A673 (cell line): ENCODE measurements around the gene FAM174B.

Source experiments
- CTCF ChIP-seq: fragments of 300-800, 200-600 bp; sonication (generic); conservative IDR thresholded peaks from 2 replicates; pipeline ENCODE4 v1.5.1; 2017; ENCODE audit warnings: low read depth, mild to moderate bottlenecking, antibody characterized with exemption, low read length, moderate library complexity, mixed read lengths
- EZH2 ChIP-seq: fragments of 200-600 bp; sonication (generic); IDR thresholded peaks from 2 replicates; pipeline ENCODE4 v1.6.1; 2017; ENCODE audit warnings: borderline replicate concordance, low read depth, mild to moderate bottlenecking, mixed read lengths, antibody characterized with exemption, low read length; ENCODE audit not compliant: poor library complexity, severe bottlenecking

GRCh38 chr15:92624401-92624991 is 31.1 kb downstream of the FAM174B start:
- TF ChIP-seq CTCF (no peak), EZH2 (no peak)
